ENCODE results near the gene TEAD1.

The TEAD1 gene

GRCh38 chr11:12674936-12675696 lies 895 bp downstream of the TEAD1 start:
- Histone ChIP-seq H3K27ac (replicated peaks; ENCODE audit: low read length) (peak overlapping the region; percentile 85), H3K79me1 (ENCODE audit: low read depth, low read length) (peaks cover 3% of the 10 kb centered on the region), H3K23ac (ENCODE audit: low read depth, low read length, poor library complexity) (no peak overlapping the region), H3K9me3 (replicated peaks in 1 of 2; ENCODE audit: control insufficient read depth in 2 of 2, insufficient read depth in 1 of 2, low read depth in 1 of 2, low read length in 2 of 2) (no peaks in the 10 kb centered on the region), H3K14ac (ENCODE audit: low read length) (peak overlapping the region; percentile 49), H2AK5ac (ENCODE audit: low read depth, low read length) (peak overlapping the region; percentile 85), H2AFZ (ENCODE audit: low read length) (peak overlapping the region; percentile 83), H3K4me1 (ENCODE audit: control insufficient read depth in 2 of 2, insufficient read depth in 1 of 2, low read depth in 1 of 2, low read length in 2 of 2) (peaks cover 4 to 27% of the 10 kb centered on the region in 2 donors), H3K4me2 (ENCODE audit: insufficient read depth, low read length, poor library complexity, severe bottlenecking) (peak overlapping the region; percentile 57), H2BK15ac (ENCODE audit: low read length) (peak overlapping the region; percentile 51), H2BK5ac (ENCODE audit: low read length) (peak overlapping the region; percentile 91), H3K27me3 (ENCODE audit: control insufficient read depth in 3 of 3, insufficient read depth in 3 of 3, low read depth in 1 of 3, low read length in 3 of 3) (no peaks in the 10 kb centered on the region), H3K4me3 (ENCODE audit: low read length in 2 of 2) (peak overlapping the region; percentile 79 to 97), H2BK120ac (ENCODE audit: low read depth, low read length) (peak overlapping the region; percentile 61), H4K91ac (ENCODE audit: low read depth, low read length, poor library complexity) (no peak overlapping the region), H3K9ac (ENCODE audit: low read depth, low read length, poor library complexity) (peak overlapping the region; percentile 24), H3K18ac (ENCODE audit: low read length) (peak overlapping the region; percentile 97), H3K36me3 (replicated peaks in 1 of 2; ENCODE audit: control insufficient read depth in 2 of 2, insufficient read depth in 2 of 2, low read length in 2 of 2) (peaks cover 0 to 16% of the 10 kb centered on the region in 2 donors), H4K8ac (ENCODE audit: low read depth, low read length) (no peak overlapping the region), H2BK12ac (ENCODE audit: low read length) (no peak overlapping the region), H3K4ac (ENCODE audit: low read length) (no peak overlapping the region)
- WGBS, 2 donors (ENCODE audit: extremely low coverage in 2 of 2, insufficient read length in 2 of 2, insufficient replicate concordance in 1 of 2): no CpG with 5 or more reads among the region's 81 CpGs
- no peak for DNase-seq (ENCODE audit: low spot score)

GRCh38 chr11:12675951-12676711 lies 1.9 kb downstream of the TEAD1 start:
- Histone ChIP-seq H3K4me1 (ENCODE audit: control insufficient read depth in 2 of 2, insufficient read depth in 1 of 2, low read depth in 1 of 2, low read length in 2 of 2) (peaks cover 7 to 34% of the 10 kb centered on the region in 2 donors), H2BK12ac (ENCODE audit: low read length) (no peak overlapping the region), H3K9me3 (replicated peaks in 1 of 2; ENCODE audit: control insufficient read depth in 2 of 2, insufficient read depth in 1 of 2, low read depth in 1 of 2, low read length in 2 of 2) (no peaks in the 10 kb centered on the region), H2AK5ac (ENCODE audit: low read depth, low read length) (peak overlapping the region; percentile 53), H3K4me2 (ENCODE audit: insufficient read depth, low read length, poor library complexity, severe bottlenecking) (peak overlapping the region; percentile 68), H3K14ac (ENCODE audit: low read length) (no peak overlapping the region), H2BK5ac (ENCODE audit: low read length) (peak overlapping the region; percentile 71), H4K91ac (ENCODE audit: low read depth, low read length, poor library complexity) (no peak overlapping the region), H3K36me3 (replicated peaks in 1 of 2; ENCODE audit: control insufficient read depth in 2 of 2, insufficient read depth in 2 of 2, low read length in 2 of 2) (peaks cover 0 to 16% of the 10 kb centered on the region in 2 donors), H3K27ac (replicated peaks; ENCODE audit: low read length) (peak overlapping the region; percentile 78), H3K18ac (ENCODE audit: low read length) (peak overlapping the region; percentile 12), H3K4ac (ENCODE audit: low read length) (no peak overlapping the region), H2AFZ (ENCODE audit: low read length) (no peak overlapping the region), H3K23ac (ENCODE audit: low read depth, low read length, poor library complexity) (no peak overlapping the region), H3K4me3 (ENCODE audit: low read length in 2 of 2) (peak overlapping the region; percentile 79 to 87), H2BK15ac (ENCODE audit: low read length) (no peak overlapping the region), H3K9ac (ENCODE audit: low read depth, low read length, poor library complexity) (peak overlapping the region; percentile 71), H4K8ac (ENCODE audit: low read depth, low read length) (no peak overlapping the region), H2BK120ac (ENCODE audit: low read depth, low read length) (no peak overlapping the region), H3K79me1 (ENCODE audit: low read depth, low read length) (peaks cover 3% of the 10 kb centered on the region), H3K27me3 (ENCODE audit: control insufficient read depth in 3 of 3, insufficient read depth in 3 of 3, low read depth in 1 of 3, low read length in 3 of 3) (no peaks in the 10 kb centered on the region)
- DNase-seq (ENCODE audit: low spot score): no peak
- WGBS, 2 donors (ENCODE audit: extremely low coverage in 2 of 2, insufficient read length in 2 of 2, insufficient replicate concordance in 1 of 2): no CpG with 5 or more reads among the region's 11 CpGs

GRCh38 chr11:12677131-12677530 lies 2.9 kb downstream of the TEAD1 start:
- Histone ChIP-seq H3K23ac (ENCODE audit: low read depth, low read length, poor library complexity) (no peak overlapping the region), H3K9me3 (replicated peaks in 1 of 2; ENCODE audit: control insufficient read depth in 2 of 2, insufficient read depth in 1 of 2, low read depth in 1 of 2, low read length in 2 of 2) (no peaks in the 10 kb centered on the region), H3K4me2 (ENCODE audit: insufficient read depth, low read length, poor library complexity, severe bottlenecking) (no peak overlapping the region), H3K27ac (replicated peaks; ENCODE audit: low read length) (no peak overlapping the region), H3K4me1 (ENCODE audit: control insufficient read depth in 2 of 2, insufficient read depth in 1 of 2, low read depth in 1 of 2, low read length in 2 of 2) (peaks cover 14 to 44% of the 10 kb centered on the region in 2 donors), H3K14ac (ENCODE audit: low read length) (no peak overlapping the region), H3K36me3 (replicated peaks in 1 of 2; ENCODE audit: control insufficient read depth in 2 of 2, insufficient read depth in 2 of 2, low read length in 2 of 2) (peaks cover 4 to 26% of the 10 kb centered on the region in 2 donors), H3K4me3 (ENCODE audit: low read length in 2 of 2) (peak overlapping the region in 1 of 2 donors; percentile 79), H4K91ac (ENCODE audit: low read depth, low read length, poor library complexity) (no peak overlapping the region), H3K4ac (ENCODE audit: low read length) (no peak overlapping the region), H3K79me1 (ENCODE audit: low read depth, low read length) (peaks cover 9% of the 10 kb centered on the region), H2BK120ac (ENCODE audit: low read depth, low read length) (no peak overlapping the region), H3K18ac (ENCODE audit: low read length) (no peak overlapping the region), H4K8ac (ENCODE audit: low read depth, low read length) (no peak overlapping the region), H2BK5ac (ENCODE audit: low read length) (no peak overlapping the region), H2AK5ac (ENCODE audit: low read depth, low read length) (no peak overlapping the region), H2BK12ac (ENCODE audit: low read length) (no peak overlapping the region), H3K27me3 (ENCODE audit: control insufficient read depth in 3 of 3, insufficient read depth in 3 of 3, low read depth in 1 of 3, low read length in 3 of 3) (no peaks in the 10 kb centered on the region), H3K9ac (ENCODE audit: low read depth, low read length, poor library complexity) (no peak overlapping the region), H2BK15ac (ENCODE audit: low read length) (no peak overlapping the region), H2AFZ (ENCODE audit: low read length) (no peak overlapping the region)
- no CpG with 5 or more reads among the region's 3 CpGs for WGBS, 2 donors (ENCODE audit: extremely low coverage in 2 of 2, insufficient read length in 2 of 2, insufficient replicate concordance in 1 of 2)
- DNase-seq (ENCODE audit: low spot score): no peak

GRCh38 chr11:12678092-12678491 lies 3.9 kb downstream of the TEAD1 start:
- no peak for DNase-seq (ENCODE audit: low spot score)

More at GRCh38 chr11:12678092-12678491, 3.9 kb downstream of the TEAD1 start:
- Histone ChIP-seq H3K9ac (ENCODE audit: low read depth, low read length, poor library complexity) (no peak overlapping the region), H3K4me2 (ENCODE audit: insufficient read depth, low read length, poor library complexity, severe bottlenecking) (no peak overlapping the region), H2AK5ac (ENCODE audit: low read depth, low read length) (no peak overlapping the region), H3K9me3 (replicated peaks in 1 of 2; ENCODE audit: control insufficient read depth in 2 of 2, insufficient read depth in 1 of 2, low read depth in 1 of 2, low read length in 2 of 2) (no peaks in the 10 kb centered on the region), H2BK15ac (ENCODE audit: low read length) (no peak overlapping the region), H3K4ac (ENCODE audit: low read length) (no peak overlapping the region), H3K79me1 (ENCODE audit: low read depth, low read length) (peaks cover 9% of the 10 kb centered on the region), H3K36me3 (replicated peaks in 1 of 2; ENCODE audit: control insufficient read depth in 2 of 2, insufficient read depth in 2 of 2, low read length in 2 of 2) (peaks cover 5 to 31% of the 10 kb centered on the region in 2 donors), H3K27me3 (ENCODE audit: control insufficient read depth in 3 of 3, insufficient read depth in 3 of 3, low read depth in 1 of 3, low read length in 3 of 3) (no peaks in the 10 kb centered on the region), H2BK12ac (ENCODE audit: low read length) (no peak overlapping the region), H3K23ac (ENCODE audit: low read depth, low read length, poor library complexity) (no peak overlapping the region), H2AFZ (ENCODE audit: low read length) (no peak overlapping the region), H3K27ac (replicated peaks; ENCODE audit: low read length) (no peak overlapping the region), H3K14ac (ENCODE audit: low read length) (no peak overlapping the region), H3K4me1 (ENCODE audit: control insufficient read depth in 2 of 2, insufficient read depth in 1 of 2, low read depth in 1 of 2, low read length in 2 of 2) (peaks cover 22 to 52% of the 10 kb centered on the region in 2 donors), H4K91ac (ENCODE audit: low read depth, low read length, poor library complexity) (no peak overlapping the region), H3K18ac (ENCODE audit: low read length) (no peak overlapping the region), H4K8ac (ENCODE audit: low read depth, low read length) (no peak overlapping the region), H3K4me3 (ENCODE audit: low read length in 2 of 2) (peak overlapping the region in 1 of 2 donors; percentile 79), H2BK120ac (ENCODE audit: low read depth, low read length) (no peak overlapping the region), H2BK5ac (ENCODE audit: low read length) (no peak overlapping the region)
- WGBS, 2 donors (ENCODE audit: extremely low coverage in 2 of 2, insufficient read length in 2 of 2, insufficient replicate concordance in 1 of 2): no CpG with 5 or more reads among the region's 3 CpGs

Measured in neuronal stem cell (in vitro differentiated cells).